Suprapubic skin (tissue), 3 donors: ENCODE measurements around the gene CLDN20.

Source experiments
- CTCF ChIP-seq, 2 donors: fragments of 200-600 bp in 1 of 2; fragments of 450-650 bp in 1 of 2; sonication (generic) in 1 of 2; IDR thresholded peaks; one replicate each; pipeline ENCODE4 v1.5.1; 2016 to 2019; ENCODE audit warnings: antibody characterized with exemption in 2 of 2, mild to moderate bottlenecking in 1 of 2, moderate library complexity in 1 of 2
- POLR2A ChIP-seq, 2 donors: fragments of 450-650 bp; IDR thresholded peaks; one replicate each; pipeline ENCODE4 v1.6.1; 2017; ENCODE audit warnings: antibody characterized with exemption in 2 of 2, mild to moderate bottlenecking in 2 of 2, moderate library complexity in 2 of 2

- no peak for TF ChIP-seq CTCF (IDR thresholded peaks at IDR 0.05)
- no peak for TF ChIP-seq POLR2A (IDR thresholded peaks at IDR 0.05)
Observed at GRCh38 chr6:155314773-155315515, 51.1 kb downstream of the CLDN20 start.
